ENCODE results near the gene MPP2. TPM values are rescaled to one million over a fixed set of nuclear protein-coding genes. Genes with fewer than 3 reads are reported as not detected.
"Not testable (repeated sequence)": the region's sequence is repeated elsewhere in the genome, so short reads cannot be mapped to it uniquely, and the experiment has no call there.

Gene MPP2
- total RNA-seq, 1 donor from 2014 or later: not detected

DNA sequence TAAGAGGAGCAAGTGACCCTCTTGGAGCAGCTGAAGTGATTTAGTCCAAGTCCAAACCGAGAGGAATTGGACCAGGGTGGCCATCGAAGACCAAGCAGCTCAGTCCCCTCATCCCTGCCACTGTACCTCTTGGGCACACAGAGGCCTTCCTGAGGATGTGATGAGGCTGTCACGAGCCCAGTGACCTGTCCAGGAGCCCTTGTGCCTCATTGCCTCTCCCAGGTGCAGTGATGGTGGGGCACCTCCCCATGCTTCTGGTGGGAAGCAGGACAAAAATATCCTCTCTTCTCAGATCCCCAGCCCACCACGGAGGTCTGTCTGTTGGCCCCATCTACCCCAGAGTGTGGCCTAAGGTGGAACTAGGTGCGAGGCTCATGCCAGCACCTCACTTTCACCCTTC, 63.1 kb downstream of the MPP2 start:
- Mint-ChIP-seq H3K4me1 (no peaks in the 10 kb centered on the region), H3K27ac (no peak overlapping the region), H3K27me3 (peaks cover 16% of the 10 kb centered on the region), H3K4me3 (no peak overlapping the region), H3K9me3 (no peaks in the 10 kb centered on the region), H3K36me3 (ENCODE audit: low read depth) (no peaks in the 10 kb centered on the region)
- no peak for ATAC-seq (ENCODE audit: low read depth)
- DNase-seq: no peak
- POLR2A ChIA-PET: no interaction called here
- intact Hi-C loops (cut with micrococcal nuclease): no loop called here
- CTCF ChIA-PET: interaction anchor here (1.2 kb wide), 1 partner anchor 267 kb away, joined by 3 read pairs; no protein-coding TSS in a partner anchor
- TF ChIP-seq, protein P1, sequence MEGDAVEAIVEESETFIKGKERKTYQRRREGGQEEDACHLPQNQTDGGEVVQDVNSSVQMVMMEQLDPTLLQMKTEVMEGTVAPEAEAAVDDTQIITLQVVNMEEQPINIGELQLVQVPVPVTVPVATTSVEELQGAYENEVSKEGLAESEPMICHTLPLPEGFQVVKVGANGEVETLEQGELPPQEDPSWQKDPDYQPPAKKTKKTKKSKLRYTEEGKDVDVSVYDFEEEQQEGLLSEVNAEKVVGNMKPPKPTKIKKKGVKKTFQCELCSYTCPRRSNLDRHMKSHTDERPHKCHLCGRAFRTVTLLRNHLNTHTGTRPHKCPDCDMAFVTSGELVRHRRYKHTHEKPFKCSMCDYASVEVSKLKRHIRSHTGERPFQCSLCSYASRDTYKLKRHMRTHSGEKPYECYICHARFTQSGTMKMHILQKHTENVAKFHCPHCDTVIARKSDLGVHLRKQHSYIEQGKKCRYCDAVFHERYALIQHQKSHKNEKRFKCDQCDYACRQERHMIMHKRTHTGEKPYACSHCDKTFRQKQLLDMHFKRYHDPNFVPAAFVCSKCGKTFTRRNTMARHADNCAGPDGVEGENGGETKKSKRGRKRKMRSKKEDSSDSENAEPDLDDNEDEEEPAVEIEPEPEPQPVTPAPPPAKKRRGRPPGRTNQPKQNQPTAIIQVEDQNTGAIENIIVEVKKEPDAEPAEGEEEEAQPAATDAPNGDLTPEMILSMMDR (IDR thresholded peaks at IDR 0.05): no peak

GRCh38 chr17:43842975-43843325, 64.4 kb downstream of the MPP2 start:
- no peak overlapping the region for H3K4me3 Mint-ChIP-seq
- intact Hi-C loops (cut with micrococcal nuclease): no loop called here
- H3K9me3 Mint-ChIP-seq: no peaks in the 10 kb centered on the region
- ATAC-seq (ENCODE audit: low read depth) (no peak), DNase-seq (no peak)
- TF ChIP-seq, protein P1 (IDR thresholded peaks at IDR 0.05): no peak
- CTCF ChIA-PET: interaction anchor here (1.4 kb wide), 1 partner anchor 35 kb away, joined by 4 read pairs; no protein-coding TSS in a partner anchor
- no peaks in the 10 kb centered on the region for H3K36me3 Mint-ChIP-seq (ENCODE audit: low read depth)
- H3K27me3 Mint-ChIP-seq: peaks cover 8% of the 10 kb centered on the region
- no peak overlapping the region for H3K27ac Mint-ChIP-seq
- H3K4me1 Mint-ChIP-seq: no peaks in the 10 kb centered on the region
- POLR2A ChIA-PET: no interaction called here

GRCh38 chr17:43842091-43842974, 65.0 kb downstream of the MPP2 start:
- H3K36me3 Mint-ChIP-seq (ENCODE audit: low read depth); intact Hi-C loops (cut with micrococcal nuclease); DNase-seq; H3K27ac Mint-ChIP-seq; H3K27me3 Mint-ChIP-seq; ATAC-seq (ENCODE audit: low read depth); H3K4me1 Mint-ChIP-seq; H3K9me3 Mint-ChIP-seq; H3K4me3 Mint-ChIP-seq; POLR2A ChIA-PET: not testable (repeated sequence)
- CTCF ChIA-PET: interaction anchor here (1.4 kb wide), 1 partner anchor 35 kb away, joined by 4 read pairs; no protein-coding TSS in a partner anchor

DNA sequence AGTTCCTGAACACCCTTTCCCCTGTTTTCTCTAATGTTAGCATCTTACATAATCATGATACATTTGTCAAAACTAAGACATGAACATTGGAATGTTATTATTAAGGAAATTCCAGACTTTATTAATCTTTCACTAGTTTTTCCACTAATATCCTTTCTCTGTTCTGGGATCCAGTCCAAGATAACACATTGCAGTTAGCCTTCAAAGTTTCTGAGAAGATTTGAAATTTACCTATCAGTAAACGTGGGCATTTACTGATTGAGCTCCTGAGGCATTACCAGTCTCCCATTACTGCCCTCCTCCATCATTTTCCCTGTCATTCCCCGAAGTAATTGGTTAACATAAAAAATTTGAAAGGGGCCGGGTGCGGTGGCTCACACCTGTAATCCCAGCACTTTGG, 66.1 kb downstream of the MPP2 start:
- intact Hi-C loops (cut with micrococcal nuclease): no loop called here

DNA sequence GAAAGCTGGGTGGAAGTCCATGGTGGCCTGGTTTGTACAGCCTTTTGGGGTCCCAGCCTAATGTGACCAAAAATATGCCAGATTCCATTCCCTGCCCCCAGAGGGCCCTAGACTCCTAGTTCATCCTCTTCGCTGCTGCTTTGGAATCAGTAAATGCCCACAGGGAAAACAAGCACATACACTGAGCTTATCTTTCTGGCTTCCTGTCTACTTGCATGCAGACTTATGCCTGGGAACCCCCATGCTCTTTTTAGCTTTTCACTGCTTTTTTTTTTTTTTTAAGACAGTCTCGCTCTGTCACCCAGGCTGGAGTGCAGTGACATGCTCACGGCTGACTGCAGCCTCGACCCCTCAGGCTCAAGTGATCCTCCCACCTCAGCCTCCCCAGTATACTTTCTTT, 66.5 kb downstream of the MPP2 start:
- CTCF ChIA-PET: no interaction called here
- no peak overlapping the region for H3K27ac Mint-ChIP-seq
- peaks cover 11% of the 10 kb centered on the region for H3K27me3 Mint-ChIP-seq
- no peaks in the 10 kb centered on the region for H3K9me3 Mint-ChIP-seq
- TF ChIP-seq, protein P1 (IDR thresholded peaks at IDR 0.05): no peak
- intact Hi-C loops (cut with micrococcal nuclease): no loop called here
- ATAC-seq (ENCODE audit: low read depth) (no peak), DNase-seq (no peak)
- H3K36me3 Mint-ChIP-seq (ENCODE audit: low read depth): no peaks in the 10 kb centered on the region
- H3K4me3 Mint-ChIP-seq: no peak overlapping the region
- H3K4me1 Mint-ChIP-seq: no peaks in the 10 kb centered on the region
- POLR2A ChIA-PET: no interaction called here

More for the DNA sequence above, 66.1 kb downstream of the MPP2 start:
- H3K4me1 Mint-ChIP-seq: no peaks in the 10 kb centered on the region
- H3K27me3 Mint-ChIP-seq: peaks cover 7% of the 10 kb centered on the region
- H3K4me3 Mint-ChIP-seq: no peak overlapping the region
- no peak for ATAC-seq (ENCODE audit: low read depth)
- DNase-seq: no peak
- no peaks in the 10 kb centered on the region for H3K36me3 Mint-ChIP-seq (ENCODE audit: low read depth)
- H3K27ac Mint-ChIP-seq: no peak overlapping the region
- TF ChIP-seq, protein P1 (IDR thresholded peaks at IDR 0.05): no peak
- no peaks in the 10 kb centered on the region for H3K9me3 Mint-ChIP-seq
- ChIA-PET CTCF (no interaction called here), POLR2A (no interaction called here)
